K562 (cell line): Measurements from ENCODE around the gene SLC30A10. TPM values are rescaled to one million over a fixed set of nuclear protein-coding genes. Genes with fewer than 3 reads are reported as not detected.

Experiments used
- ATF3 ChIP-seq, 2 experiments: fragments of 450-650 bp in 1 of 2; sonication (generic) in 1 of 2; formaldehyde crosslinking in 1 of 2; IDR thresholded peaks in 1 of 2; conservative IDR thresholded peaks in 1 of 2; 2 replicates each; pipeline versions ENCODE4 v1.6.1 to v1.8.1; 2016 to 2023; ENCODE audit warnings: mild to moderate bottlenecking in 2 of 2, moderate library complexity in 2 of 2, inconsistent platforms in 1 of 2, missing genetic modification reagents in 1 of 2
- ETS2 ChIP-seq: IDR thresholded peaks from 2 replicates; pipeline ENCODE4 v1.6.1; 2016; ENCODE audit warnings: borderline replicate concordance, missing genetic modification characterization, mild to moderate bottlenecking, moderate library complexity, missing compliant biosample characterization; ENCODE audit not compliant: poor library complexity, severe bottlenecking
- HOXB6 ChIP-seq: fragments of 250-450 bp; sonication (Bioruptor Pico); IDR thresholded peaks from 2 replicates; pipeline ENCODE4 v1.5.1; 2022; ENCODE audit warnings: mild to moderate bottlenecking, borderline replicate concordance
- ILF3 ChIP-seq: fragments of 450-650 bp; IDR thresholded peaks from 2 replicates; pipeline ENCODE4 v1.6.1; 2018; ENCODE audit warnings: antibody characterized with exemption, mild to moderate bottlenecking, moderate library complexity, borderline replicate concordance
- POLR2AphosphoS5 ChIP-seq: IDR thresholded peaks from 2 replicates; pipeline ENCODE4 v1.6.1; 2011; ENCODE audit warnings: mild to moderate bottlenecking, low read depth, low read length, moderate library complexity; ENCODE audit not compliant: control insufficient read depth, insufficient read depth
- POLR3A ChIP-seq: IDR thresholded peaks from 2 replicates; pipeline ENCODE4 v1.6.1; 2011; ENCODE audit warnings: borderline replicate concordance, mild to moderate bottlenecking, moderate library complexity; ENCODE audit not compliant: insufficient read length, insufficient read depth; ENCODE audit errors: extremely low read depth
- PTRF ChIP-seq: fragments of 450-650 bp; IDR thresholded peaks from 2 replicates; pipeline ENCODE4 v1.6.1; 2016; ENCODE audit warnings: mild to moderate bottlenecking, missing genetic modification characterization, missing compliant biosample characterization
- RB1 ChIP-seq: fragments of 450-650 bp; IDR thresholded peaks from 2 replicates; pipeline ENCODE4 v1.6.1; 2017; ENCODE audit warnings: low read depth, mild to moderate bottlenecking
- RBM14 ChIP-seq: fragments of 200-400 bp; formaldehyde crosslinking; IDR thresholded peaks from 2 replicates; pipeline ENCODE4 v1.6.1; 2018; ENCODE audit warnings: low read depth, mild to moderate bottlenecking, low read length, moderate library complexity, borderline replicate concordance; ENCODE audit not compliant: insufficient read depth
- TBP ChIP-seq: optimal IDR thresholded peaks from 2 replicates; pipeline ENCODE3; 2011; ENCODE audit warnings: low read depth, low read length, improper control_type of control experiment
- ZBTB12 ChIP-seq: fragments of 250-450 bp; sonication (Bioruptor Pico); IDR thresholded peaks from 2 replicates; pipeline ENCODE4 v1.4.0; 2020
- ZNF277 ChIP-seq: fragments of 250-450 bp; sonication (Bioruptor Pico); IDR thresholded peaks from 2 replicates; pipeline ENCODE4 v1.8.0; 2022; ENCODE audit warnings: inconsistent platforms, mild to moderate bottlenecking, moderate library complexity, borderline replicate concordance
- ZNF280B ChIP-seq: fragments of 250-450 bp; sonication (Bioruptor Pico); IDR thresholded peaks from 2 replicates; pipeline ENCODE4 v1.5.1; 2021; ENCODE audit warnings: mild to moderate bottlenecking
- ZNF316 ChIP-seq: fragments of 450-650 bp; IDR thresholded peaks from 2 replicates; pipeline ENCODE4 v1.6.1; 2016
- ZNF586 ChIP-seq: fragments of 450-650 bp; formaldehyde crosslinking; conservative IDR thresholded peaks from 2 replicates; pipeline ENCODE4 v1.4.0; 2020; ENCODE audit warnings: mild to moderate bottlenecking, moderate library complexity
- ZNF592 ChIP-seq: fragments of 450-650 bp; IDR thresholded peaks from 2 replicates; pipeline ENCODE4 v1.6.1; 2017; ENCODE audit warnings: antibody characterized with exemption, mild to moderate bottlenecking
- ZNF766 ChIP-seq: fragments of 200-800 bp; sonication (Bioruptor generic); conservative IDR thresholded peaks from 2 replicates; pipeline ENCODE4 v1.6.1; 2016; ENCODE audit warnings: missing genetic modification characterization, missing compliant biosample characterization
- polyA plus RNA-seq, 8 experiments: library from polyadenylated mRNA; depleted of rRNA in 4 of 8; stranded (reverse) in 5 of 8; unstranded in 3 of 8; fragments of >200 nt; fragmentation: Nextera tagmentation in 2 of 8; fragmentation: Illumina TruSeq in 1 of 8; extraction: Ambion mirVana in 2 of 8; extraction: Trizol in 1 of 8; gene quantifications; 2 replicates each; pipeline versions ENCODE4 v1.2.1 to v1.2.3, GENCODE V29; 2011 to 2014; ENCODE audit warnings: inconsistent platforms in 1 of 8, missing spikeins in 1 of 8
- total RNA-seq, 7 experiments: library from RNA; depleted of rRNA in 6 of 7; stranded (reverse); fragments of >200 nt in 6 of 7; fragmentation: Illumina TruSeq in 2 of 7; extraction: Trizol in 2 of 7; gene quantifications; 2 replicates each; pipeline versions ENCODE4 v1.2.1 to v1.2.3, GENCODE V29; 2011 to 2021; ENCODE audit warnings: low replicate concordance in 1 of 7

Gene SLC30A10
- total and polyA plus RNA-seq, 9 of the 15 experiments (the other 6 are each of a cell fraction or from before 2014, with no cell fraction given) = 2.6 to 11.3 (median 7.1) TPM

- TF ChIP-seq ZNF277 (CRISPR knock-in tag) (no peak), ILF3 (no peak), RBM14 (no peak), ZNF766 (CRISPR knock-in tag) (no peak), RB1 (no peak), ZNF592 (0 out of 2 replicates have a peak, but pooled peaks have one; percentile 32), ZNF280B (no peak), POLR3A (peak; percentile 71), TBP (peak; percentile 93), ZNF586 (no peak), POLR2AphosphoS5 (no peak), ZNF316 (peak; percentile 18; the same call in 1 of the 2 replicates), HOXB6 (CRISPR knock-in tag) (no peak), ZBTB12 (CRISPR knock-in tag) (no peak), ATF3 (IDR thresholded peaks at IDR 0.05) (peak; percentile 93), ATF3 (CRISPR knock-in tag; conservative IDR thresholded peaks at IDR 0.05) (no peak), ETS2 (tag) (no peak), PTRF (tag) (no peak)
Observed at GRCh38 chr1:219880765-219881457, 47.4 kb downstream of the SLC30A10 start (continued).
